Inflammatory macrophage treated with lipopolysaccharide for 1 hour (primary cell): ENCODE measurements around the gene CD6.

Experiments used
- DNase-seq, 2 donors: peaks; one replicate each; pipeline ENCODE4 v3.0.0-alpha.2; 2020 to 2022

CD6 gene

DNA sequence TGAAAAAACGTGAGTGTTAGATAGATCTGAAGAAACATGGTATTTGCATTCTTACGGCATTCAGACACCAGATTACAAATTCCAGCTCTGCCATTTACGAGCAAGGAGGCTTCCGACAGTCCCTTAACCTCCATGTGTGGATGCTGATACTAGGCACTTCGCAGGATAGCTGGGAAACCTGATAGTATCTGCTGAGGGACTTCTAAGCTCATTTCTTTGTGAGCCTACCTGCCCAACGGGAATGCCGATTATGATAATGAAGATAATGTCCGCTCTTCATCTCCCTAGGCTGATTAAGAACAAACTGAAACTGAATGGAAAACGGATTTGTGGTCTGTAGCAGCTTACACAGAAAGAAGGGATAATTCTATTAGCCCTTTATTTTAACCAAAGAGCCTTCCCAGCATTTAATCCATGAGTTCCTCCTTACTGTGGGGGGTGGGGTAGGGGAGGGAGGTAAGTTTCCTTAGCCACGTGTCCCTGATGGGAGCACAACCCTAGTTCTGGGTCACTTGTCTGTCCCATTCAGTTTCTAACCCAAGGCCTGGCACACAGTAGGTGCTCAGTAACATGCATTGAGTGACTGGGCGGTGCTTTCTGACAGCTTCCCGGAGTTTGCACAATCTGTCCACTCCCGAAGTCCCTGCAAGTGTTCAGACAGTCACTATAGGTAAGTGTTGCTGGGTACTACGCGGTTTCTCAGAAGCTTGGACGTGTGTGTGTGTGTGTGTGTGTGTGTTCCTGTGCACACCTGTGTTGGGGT lies 39.2 kb downstream of the CD6 start:
- no peak for DNase-seq

DNA sequence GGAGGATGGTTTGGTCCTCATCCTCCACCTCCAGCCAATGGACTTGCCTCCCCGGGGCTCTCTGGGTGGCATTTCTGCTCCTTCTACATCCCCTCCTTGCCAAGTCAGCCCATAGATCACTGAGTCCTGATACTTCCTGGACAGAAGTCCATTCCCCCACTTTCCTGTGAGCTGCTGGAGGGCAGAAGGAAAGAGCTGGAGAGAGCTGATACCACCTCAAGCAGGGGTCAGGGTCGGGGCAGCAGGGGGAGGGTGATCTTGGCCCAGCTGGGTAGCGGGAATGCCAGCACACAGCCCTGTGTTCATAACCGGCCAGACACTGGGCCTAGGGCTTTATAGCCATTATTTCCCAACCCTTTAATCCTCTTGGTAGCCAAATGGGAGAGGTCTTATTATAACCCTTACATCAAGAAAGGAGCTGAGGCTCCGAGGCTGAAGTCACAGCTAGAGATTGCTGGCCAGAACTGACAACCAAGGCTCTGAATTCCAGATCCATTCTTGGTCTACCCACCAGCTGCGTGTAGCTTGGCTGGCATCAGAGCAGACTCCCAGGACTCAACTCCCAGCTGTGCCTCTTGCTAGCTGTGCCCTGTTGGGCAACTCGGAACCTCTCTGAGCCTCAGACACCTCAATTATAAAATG lies 39.9 kb downstream of the CD6 start:
- no peak for DNase-seq

DNA sequence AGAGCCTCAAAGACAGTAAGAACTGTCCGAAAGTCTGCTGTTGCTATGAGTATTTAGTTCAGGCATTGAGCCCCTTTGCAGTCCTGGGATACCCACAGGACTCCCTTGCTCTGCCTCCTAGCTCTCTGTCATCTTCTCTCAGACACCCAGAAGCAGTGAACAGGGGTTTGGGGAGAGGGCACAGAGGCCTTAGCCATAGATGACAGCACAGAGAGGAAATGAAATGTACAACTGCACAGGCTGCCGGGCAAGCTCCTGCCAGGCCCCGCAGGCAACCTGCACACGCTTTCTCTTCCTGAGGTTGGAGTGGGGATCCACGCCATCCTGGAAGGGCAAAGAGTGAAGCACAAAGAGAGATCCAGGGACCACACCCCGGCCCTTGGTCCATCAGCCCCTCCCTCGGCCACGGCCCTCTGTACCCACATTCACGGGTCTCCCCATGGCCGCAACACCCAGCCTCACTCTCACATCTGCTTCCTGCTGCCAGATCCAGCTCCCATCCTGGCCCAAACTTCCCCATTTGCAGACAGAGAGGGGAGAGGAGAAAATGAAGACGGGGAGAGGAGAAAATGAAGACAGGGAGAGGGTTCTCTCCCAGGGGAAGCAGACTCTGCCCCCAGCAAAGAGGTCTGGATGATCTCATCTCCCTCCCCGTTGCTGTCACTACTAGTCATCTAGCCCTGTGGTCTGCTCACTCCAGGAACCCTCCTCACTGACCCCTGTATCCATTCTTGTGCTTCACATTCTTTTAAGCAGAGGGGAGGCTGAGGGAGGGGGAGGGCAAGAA lies 40.7 kb downstream of the CD6 start:
- peak in 1 of 2 donors; percentile 34 for DNase-seq

DNA sequence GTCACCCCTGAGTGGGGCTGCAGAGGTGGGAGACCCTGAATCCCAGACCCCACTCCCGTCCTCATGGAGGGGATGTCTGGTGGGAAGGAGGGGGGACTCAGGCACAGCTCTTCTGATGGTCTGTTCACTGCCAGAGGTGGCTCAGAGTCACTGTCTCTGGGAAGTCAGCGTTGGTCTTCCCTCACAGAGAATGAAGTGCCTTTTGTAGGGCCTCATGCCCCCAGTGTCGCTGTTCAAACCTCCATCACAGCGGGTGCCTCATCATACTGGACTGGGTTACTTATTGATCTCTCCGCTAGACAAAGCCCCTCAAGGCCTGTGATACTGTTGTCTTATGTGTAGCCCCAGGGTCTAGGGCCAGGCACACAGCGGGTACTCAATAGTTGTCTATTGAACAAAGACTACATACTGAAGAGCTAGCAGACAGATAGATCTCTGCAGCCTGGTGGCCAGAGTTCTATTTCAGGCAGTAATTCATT lies 41.3 kb downstream of the CD6 start:
- DNase-seq: no peak

DNA sequence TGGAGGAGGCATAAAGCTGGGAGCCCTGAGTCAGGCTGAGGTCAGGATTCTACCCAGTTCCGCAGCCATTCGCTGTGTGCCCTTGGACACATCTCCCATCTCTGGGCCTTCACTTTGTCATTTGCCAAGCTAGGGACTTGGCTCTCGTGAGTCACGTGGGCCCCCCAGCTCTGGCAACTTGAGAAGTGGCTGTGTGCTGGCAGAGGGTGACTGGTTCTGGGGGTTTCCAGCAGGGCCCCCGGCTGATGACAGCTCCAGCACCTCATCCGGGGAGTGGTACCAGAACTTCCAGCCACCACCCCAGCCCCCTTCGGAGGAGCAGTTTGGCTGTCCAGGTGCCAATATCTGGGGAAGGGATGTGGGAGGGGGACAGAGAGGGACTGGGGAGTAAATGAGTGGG lies 46.6 kb downstream of the CD6 start:
- no peak for DNase-seq

DNA sequence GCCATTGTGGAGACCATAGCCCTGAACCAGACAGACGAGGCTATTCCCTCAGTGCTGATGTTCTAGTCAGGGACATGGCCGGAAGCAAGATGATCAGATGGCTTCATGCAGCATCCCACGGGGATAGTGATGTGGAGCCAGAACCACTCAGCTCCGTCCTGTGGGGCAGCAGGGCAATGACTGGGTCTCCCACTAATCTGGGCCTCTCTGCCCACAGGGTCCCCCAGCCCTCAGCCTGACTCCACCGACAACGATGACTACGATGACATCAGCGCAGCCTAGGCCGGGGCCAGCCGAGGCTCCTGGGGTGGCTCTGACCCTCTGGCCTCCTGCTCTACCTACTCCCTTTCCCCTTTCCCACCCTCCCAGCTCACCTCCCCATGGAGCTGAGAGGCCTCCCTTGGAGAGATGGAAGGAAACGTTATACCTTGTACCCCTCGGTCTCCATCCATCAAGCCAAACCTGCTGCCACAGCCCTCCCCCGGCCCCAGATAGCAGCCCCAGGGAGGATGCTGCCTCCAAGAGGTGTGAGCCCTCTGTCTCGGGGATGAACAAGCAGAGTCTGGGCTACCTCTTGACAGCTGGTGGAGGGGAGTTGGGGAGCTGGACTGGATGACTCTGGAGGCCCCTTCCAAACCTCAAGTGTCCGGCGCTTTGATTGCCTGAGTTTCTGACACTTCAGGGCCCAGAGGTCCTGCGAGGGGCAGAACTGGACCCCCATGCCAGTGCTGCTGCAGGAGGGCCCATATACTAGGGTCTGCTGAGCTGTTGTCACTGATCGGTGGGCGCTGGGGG lies 47.8 kb downstream of the CD6 start:
- DNase-seq: no peak

DNA sequence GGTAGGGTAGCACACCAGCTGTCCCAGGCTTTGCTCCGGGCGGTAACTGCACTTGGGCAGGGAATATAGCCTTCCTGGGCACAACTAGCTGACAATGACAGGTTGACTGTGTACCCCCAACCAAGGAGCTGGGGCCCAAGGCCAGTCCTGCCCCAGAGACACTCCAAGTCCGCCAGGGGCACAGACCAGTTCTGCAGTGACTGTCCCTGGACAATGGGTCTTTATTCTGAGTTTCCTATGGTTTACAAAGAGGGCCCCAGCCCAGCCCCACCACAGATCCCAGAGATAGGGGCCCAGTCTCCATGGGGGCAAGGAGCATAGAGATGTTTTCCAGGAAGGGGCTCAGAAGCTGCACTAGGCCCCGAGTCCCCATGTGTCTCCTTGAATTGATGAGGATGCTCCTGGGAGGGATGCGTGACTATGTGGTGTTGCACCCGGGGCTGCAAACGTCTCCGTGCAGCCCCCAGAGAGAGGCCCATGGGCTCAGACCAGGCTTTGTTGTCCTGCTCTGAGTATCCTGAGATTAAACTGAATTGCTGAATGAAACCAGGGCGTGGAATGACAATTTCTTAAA lies 48.4 kb downstream of the CD6 start:
- no peak for DNase-seq

DNA sequence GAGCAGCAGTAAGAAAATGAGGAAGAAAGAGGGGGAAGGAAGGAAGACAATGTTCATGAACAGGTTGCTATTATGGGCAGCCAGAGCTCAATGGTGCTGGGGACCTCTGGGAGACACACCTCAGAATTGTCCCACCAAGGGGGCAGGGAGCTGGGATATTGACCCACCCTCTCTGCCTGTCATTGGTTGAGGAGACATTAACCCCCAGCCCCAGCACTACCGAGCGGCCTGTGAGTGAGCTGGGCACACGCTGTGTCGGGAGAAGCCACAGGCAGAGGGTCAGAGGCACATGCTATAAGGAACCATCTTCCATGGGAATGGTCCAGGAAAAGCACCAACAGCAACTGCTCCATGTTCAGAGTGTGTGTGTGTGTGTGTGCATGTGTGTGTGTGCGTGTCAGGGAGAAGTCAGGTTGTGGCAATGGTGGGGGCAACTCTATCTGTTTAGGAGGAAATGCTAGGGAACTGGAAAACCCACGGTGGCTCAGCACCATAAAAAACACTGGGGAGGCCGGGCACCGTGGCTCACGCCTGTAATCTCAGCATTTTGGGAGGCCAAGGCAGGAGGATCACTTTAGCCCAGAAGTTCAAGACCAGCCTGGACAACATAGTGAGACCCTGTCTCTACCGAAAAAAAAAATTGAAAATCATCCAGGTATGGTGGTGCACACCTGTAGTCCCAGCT lies 49.2 kb downstream of the CD6 start:
- DNase-seq: no peak

DNA sequence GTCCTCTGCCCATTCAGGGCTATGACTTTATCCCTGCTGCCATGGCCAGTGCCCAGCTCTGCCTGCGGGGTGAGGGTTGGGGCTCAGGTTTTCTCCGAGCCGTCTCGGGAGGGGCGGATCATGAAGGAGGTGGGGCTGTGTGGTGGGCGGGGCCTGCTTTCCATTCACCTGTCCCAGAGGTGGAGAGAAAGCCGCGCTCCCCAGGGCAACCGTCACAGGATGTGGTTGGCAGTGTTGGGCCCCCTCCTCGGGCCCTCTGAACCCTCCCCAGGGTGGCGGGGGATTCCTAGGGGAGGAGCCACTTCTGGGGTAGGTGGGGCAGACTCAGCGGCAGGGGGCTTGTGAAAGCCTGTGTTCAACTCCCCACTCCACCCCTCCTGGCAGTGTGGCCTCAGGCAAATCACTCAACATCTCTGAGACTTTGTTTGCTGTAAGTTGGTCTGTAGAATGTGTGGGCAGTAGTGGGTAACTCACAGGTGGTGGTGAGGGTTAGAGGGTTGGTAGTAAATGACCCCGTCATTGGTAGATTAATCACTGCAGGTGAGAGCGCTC lies 50.3 kb downstream of the CD6 start:
- DNase-seq: no peak

DNA sequence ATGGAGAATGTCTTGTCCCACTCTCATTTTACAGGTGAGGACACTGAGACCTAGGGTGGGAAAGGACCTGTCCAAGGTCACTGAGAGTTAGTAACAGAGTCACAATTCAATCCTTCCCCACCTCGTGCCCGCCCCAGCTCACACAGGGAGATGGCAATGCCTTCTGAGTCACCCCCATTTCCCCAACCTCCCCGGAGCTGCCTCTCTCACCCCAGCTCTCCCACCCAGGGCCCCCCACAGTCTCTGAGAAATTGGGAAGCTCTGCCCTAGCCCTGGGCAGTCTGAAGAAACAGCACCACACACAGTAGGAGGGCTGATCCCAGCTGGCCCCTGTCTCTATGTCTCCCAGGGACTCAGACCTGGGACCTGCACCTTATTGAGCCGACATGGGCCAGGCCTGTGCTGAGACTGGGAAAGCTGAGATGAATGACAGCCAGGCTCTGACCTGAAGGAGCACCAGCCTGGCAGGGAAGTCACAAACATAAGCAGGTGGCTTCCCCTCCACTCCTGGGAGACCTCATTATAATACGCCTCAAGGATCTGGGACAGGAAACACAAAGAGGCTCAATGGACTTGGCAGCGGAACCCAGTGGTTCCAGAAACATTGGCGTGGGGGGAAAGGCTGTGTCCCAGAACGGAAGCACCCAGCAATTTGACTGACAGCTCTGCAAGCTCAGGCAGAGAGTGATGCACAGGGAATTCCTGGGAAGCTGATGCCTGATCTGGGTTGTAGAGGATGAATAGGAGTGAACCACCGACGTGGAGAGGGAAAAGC lies 51.0 kb downstream of the CD6 start:
- no peak for DNase-seq

DNA sequence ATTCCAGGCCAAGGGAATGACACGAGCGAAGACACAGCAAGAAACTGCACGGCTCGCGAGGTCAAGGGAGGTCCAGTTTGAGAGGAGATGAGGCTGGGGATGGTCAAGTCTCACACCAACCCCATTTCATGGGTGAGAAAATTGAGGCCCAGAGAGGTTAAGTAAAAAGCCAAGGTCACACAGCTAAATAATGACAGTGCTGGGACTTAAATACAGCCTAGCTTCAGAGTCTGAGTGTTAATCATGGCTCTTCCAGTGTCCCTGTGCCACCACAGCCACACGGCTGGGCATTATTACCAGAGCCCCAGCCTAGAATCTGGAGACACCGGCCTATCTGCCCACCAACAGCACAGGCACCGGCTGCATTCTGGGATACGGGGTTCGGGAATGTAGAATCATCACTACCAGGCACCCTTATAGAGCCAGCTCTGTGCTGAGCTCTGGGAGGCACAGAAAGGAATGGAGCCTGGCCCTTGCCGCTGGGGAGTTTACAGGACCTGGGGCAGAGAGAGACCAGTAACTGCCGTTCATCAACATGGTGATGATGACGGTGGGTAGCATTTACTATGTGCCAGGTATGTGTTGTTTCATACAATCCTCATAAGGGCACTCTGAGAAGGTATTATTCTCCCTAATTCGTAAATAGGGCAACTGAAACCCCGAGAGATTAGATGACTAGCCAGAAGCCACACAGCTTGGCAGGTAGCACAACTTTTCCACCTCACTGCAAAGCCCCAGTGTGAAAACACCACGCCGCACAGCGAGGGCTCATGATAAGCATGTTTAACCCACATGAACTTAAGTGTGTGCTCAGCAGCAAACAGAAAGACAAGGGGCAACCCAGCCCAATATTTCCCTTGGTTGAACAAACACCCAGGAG lies 51.8 kb downstream of the CD6 start:
- no peak for DNase-seq

DNA sequence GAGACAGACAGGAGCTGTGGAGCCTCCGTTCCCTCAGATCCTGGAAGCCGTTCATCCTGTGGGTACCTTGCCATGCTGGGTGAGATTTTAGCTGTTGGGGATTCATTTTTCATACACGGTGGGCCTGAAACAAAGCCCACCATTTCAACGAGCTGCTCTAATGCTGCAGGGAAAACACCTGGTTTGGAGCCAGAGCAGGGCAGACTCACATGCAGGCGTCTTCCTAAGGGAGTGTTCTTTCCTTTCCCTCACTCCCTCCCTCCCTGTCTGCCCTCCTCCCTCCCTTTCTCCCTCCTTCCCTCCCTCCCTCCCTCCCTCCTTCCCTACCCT lies 52.5 kb downstream of the CD6 start:
- DNase-seq: no peak

DNA sequence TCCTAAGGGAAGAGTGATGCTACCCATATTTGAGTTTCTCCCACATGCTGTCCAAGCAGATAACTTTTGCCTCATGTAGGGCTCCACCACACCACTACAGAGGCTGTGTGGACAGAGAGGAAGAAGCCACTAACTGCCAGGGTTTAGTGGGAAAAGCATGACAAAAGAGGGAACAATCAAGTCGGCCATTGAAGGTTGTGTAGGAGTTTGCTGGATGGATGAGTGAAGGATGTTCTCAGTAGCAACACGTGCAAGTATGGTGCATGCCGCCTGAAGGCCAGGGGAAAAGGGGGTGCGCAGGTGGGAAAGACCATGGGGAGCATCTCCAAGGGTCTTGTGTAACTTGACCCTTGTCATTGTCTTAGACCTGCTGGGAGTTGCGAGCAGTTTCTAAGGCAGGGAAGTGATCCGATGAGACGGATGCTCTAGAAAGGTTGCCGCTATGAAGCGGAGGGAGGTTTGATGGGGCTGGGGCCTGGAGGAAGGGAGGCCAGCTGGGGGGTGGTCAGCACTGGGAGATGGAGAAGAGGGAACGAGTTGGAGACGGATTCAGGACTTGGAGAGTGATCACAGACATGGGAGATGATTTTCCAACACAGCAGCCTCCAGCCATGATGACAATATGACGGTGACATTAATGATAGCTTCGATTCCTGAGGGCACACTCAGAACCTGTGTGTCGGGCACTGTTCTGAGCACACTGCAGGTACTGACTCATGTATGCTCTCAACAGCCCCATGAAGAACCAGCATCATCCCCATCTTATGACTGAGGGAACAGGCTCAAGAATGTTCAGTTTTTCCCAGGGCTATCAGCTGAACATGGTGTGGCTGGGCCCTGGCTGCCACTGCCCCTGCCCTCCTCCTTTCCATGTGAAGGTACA lies 53.7 kb downstream of the CD6 start:
- no peak for DNase-seq

DNA sequence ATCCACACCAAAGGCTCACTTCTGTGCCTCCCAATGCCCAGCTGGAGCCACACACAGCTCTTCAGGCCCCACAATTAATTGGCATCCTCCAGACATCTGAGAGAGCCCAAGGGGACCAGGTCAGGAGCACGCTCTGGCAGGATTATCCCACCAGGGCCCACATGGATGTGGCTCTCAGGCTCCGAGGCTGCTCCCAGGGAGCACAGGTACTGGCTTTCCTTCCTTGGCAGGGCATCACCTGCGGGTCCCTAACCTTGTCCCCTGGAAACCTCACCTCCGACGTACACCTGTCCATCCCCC lies 54.3 kb downstream of the CD6 start:
- no peak for DNase-seq

DNA sequence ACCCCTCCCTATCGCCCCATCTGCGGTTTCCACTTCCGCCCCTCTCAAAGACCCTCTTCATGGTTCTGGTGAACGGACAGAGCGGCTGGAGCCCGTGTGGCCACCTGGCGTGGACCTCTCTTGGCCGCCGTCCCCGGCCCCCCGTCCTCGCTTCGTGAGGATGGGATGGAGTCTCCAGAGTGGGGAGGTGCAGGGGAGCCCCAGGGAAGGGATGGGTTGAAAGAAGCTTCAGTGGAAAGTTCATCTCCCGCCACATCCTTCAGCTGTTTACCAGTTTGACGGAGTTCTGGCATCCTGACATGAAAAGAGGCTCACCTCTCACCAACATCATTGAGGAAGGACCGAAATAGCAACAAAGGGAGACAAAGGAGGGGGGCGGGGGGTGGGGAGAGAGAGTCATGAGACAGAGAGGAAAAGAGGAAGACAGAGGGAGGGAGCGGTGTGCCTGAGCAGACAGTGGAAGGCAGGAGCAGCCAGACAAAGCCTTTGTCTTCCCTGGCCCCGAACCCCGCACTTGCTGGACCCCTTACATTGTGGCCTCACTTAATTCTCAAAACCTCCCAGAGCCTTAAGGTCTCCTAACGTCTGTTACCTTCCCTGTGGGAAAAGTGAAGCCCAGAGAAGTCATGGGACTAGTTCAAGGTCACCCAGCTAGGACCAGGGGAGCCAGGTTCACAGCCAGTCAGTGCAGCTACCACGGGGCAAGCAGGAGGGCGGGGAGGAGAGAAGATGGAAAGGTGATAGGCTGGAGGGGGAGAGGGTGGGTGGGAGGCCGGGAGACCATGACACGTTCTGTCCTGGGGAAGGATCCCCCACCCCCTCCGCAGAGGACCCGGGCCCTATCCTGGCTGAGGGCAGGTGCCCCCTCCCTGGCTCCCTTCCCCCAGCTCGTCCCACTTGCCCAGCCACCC lies 54.9 kb downstream of the CD6 start:
- DNase-seq: peak; percentile 40 to 62

DNA sequence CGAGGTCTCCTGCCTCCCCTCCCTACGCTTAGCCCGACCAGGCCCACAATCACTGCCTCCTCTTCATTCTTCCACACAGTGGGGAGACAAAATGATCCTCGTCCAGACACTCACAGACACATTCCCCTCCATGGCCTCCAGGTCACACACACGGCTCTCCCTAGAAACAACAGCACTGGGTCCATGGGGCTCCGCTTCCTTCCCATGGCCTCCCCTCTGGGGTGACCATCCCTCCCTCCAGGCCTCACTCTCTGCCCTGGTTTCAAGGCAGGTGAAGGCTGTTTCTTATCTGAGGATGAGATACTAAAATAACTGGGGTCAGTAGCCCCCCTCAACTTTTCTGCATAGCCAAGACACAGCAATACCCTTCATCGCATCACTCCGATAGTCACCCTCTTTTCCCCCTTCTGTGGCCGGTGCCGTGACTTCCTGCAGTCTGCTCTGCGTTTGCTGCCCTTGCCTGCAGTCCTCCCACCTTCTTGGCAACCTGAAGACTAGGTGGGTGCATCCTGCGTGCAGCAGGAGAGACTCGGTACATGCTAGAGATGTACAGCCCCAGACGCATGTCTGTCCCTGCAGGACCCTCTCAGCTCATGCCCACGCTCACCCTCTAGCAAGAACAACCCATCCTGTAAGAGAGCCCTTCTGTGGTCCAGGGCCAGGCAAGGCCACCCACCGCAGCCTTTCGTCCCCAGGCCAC lies 55.8 kb downstream of the CD6 start:
- no peak for DNase-seq

DNA sequence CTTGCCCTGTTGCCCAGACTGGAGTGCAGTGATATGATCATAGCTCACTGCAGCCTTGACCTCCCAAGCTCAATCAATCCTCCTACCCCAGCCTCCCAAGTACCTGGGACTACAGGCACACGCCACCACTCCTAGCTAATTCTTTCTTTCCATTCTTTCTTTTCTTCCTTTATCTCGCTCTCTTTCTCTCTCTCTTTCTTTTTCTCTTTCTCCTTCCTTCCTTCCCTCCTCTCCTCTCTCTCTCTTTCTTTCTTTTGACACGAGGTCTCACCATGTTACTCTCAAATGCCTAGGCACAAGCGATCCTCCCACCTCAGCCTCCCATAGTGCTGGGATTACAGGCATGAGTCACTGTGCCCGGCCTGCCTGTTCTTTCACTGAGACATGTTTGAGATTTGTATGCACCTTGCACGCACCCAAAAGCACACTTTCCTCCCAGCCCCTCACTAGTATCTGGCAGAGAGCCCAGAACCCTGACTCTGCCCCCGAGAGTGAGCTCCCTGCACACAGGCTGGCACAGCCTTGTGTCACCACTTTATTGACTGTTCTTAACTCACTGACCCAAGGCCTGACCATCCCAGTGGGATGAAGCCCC lies 56.8 kb downstream of the CD6 start:
- DNase-seq: peak; percentile 25 to 58
